ENCODE results near the gene ZNG1A.
"Not testable (repeated sequence)": the region's sequence is repeated elsewhere in the genome, so short reads cannot be mapped to it uniquely, and the experiment has no call there.

Gene ZNG1A

DNA sequence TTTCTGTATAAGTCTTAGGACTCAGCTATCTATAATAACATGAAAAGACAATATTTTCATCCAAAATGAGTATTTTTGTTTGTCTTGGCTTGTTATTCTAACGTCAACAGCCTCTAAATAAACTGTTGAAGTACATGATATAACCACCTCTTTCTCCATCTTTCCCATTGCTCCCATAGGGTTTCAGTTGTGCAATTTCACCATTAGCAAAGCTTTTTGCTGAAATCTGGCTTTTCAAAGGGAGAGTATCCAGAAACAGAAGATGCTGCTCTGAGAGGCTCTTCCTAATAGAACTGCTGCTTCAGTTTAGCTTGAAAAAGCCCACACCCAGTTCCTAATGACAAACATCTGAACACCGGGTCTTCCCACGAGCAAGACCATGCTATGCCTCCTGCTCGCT is 91.8 kb downstream of the ZNG1A start:
- H3K9ac ChIP-seq (ENCODE audit: low read length); H4K20me1 ChIP-seq (ENCODE audit: insufficient read depth, low read length); H3K9me3 ChIP-seq (ENCODE audit: low read length); H3K9me2 ChIP-seq (ENCODE audit: low read depth, low read length); H3K4me2 ChIP-seq (ENCODE audit: low read length); H3K4me3 ChIP-seq (ENCODE audit: low read depth, low read length, poor library complexity, severe bottlenecking); H3F3A ChIP-seq (ENCODE audit: insufficient read depth, low read length); H3K27me3 ChIP-seq (ENCODE audit: insufficient read depth, low read length); H3K79me2 ChIP-seq (ENCODE audit: insufficient read depth, low read length); H2AFZ ChIP-seq (ENCODE audit: low read length); H3K36me3 ChIP-seq (ENCODE audit: insufficient read depth, low read length); H3K27ac ChIP-seq (ENCODE audit: low read depth, low read length, poor library complexity, severe bottlenecking); H3K4me1 ChIP-seq (ENCODE audit: insufficient read depth, low read length, severe bottlenecking): not testable (repeated sequence)

DNA sequence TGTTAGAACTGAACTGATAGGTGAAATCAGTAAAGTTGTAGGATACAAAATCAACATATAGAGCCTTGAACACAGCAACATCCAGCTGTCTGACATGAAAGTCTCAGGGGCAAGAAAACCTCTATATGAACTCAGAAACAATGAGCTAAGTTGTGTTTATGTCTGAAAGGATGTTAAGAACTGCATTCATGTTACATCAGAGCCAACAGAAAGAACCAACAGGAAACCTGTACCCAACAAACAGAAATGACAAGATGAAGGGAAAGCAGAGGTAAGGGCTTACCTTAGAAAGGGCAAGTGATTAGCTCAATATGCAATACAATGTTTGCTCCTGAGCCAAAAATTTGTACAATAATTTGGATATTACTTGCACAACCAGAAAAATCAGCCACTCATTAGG is 92.2 kb downstream of the ZNG1A start:
- not testable (repeated sequence) for H2AFZ ChIP-seq (ENCODE audit: low read length); H3K9me2 ChIP-seq (ENCODE audit: low read depth, low read length); H3K27me3 ChIP-seq (ENCODE audit: insufficient read depth, low read length); H3F3A ChIP-seq (ENCODE audit: insufficient read depth, low read length); H3K27ac ChIP-seq (ENCODE audit: low read depth, low read length, poor library complexity, severe bottlenecking); H4K20me1 ChIP-seq (ENCODE audit: insufficient read depth, low read length); H3K4me1 ChIP-seq (ENCODE audit: insufficient read depth, low read length, severe bottlenecking); H3K4me3 ChIP-seq (ENCODE audit: low read depth, low read length, poor library complexity, severe bottlenecking); H3K36me3 ChIP-seq (ENCODE audit: insufficient read depth, low read length); H3K9ac ChIP-seq (ENCODE audit: low read length); H3K9me3 ChIP-seq (ENCODE audit: low read length); H3K4me2 ChIP-seq (ENCODE audit: low read length); H3K79me2 ChIP-seq (ENCODE audit: insufficient read depth, low read length)

DNA sequence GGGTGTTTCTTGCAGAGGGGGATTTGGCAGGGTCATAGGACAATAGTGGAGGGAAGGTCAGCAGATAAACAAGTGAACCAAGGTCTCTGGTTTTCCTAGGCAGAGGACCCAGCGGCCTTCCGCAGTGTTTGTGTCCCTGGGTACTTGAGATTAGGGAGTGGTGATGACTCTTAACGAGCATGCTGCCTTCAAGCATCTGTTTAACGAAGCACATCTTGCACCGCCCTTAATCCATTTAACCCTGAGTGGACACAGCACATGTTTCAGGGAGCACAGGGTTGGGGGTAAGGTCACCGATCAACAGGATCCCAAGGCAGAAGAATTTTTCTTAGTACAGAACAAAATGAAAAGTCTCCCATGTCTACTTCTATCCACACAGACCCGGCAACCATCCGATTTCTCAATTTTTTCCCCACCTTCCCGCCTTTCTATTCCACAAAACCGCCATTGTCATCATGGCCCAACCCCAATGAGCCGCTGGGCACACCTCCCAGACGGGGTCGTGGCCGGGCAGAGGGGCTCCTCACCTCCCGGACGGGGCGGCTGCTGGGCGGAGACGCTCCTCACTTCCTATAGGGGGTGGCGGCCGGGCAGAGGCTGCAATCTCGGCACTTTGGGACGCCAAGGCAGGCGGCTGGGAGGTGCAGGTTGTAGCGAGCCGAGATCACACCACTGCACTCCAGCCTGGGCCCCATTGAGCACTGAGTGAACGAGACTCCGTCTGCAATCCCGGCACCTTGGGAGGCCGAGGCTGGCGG is 95.7 kb downstream of the ZNG1A start:
- H3K4me1 ChIP-seq (ENCODE audit: insufficient read depth, low read length, severe bottlenecking); H3K9me3 ChIP-seq (ENCODE audit: low read length); H3F3A ChIP-seq (ENCODE audit: insufficient read depth, low read length); H3K27ac ChIP-seq (ENCODE audit: low read depth, low read length, poor library complexity, severe bottlenecking); H3K9me2 ChIP-seq (ENCODE audit: low read depth, low read length); H3K4me3 ChIP-seq (ENCODE audit: low read depth, low read length, poor library complexity, severe bottlenecking); H3K9ac ChIP-seq (ENCODE audit: low read length); H3K27me3 ChIP-seq (ENCODE audit: insufficient read depth, low read length); H3K36me3 ChIP-seq (ENCODE audit: insufficient read depth, low read length); H3K4me2 ChIP-seq (ENCODE audit: low read length); H4K20me1 ChIP-seq (ENCODE audit: insufficient read depth, low read length); H3K79me2 ChIP-seq (ENCODE audit: insufficient read depth, low read length); H2AFZ ChIP-seq (ENCODE audit: low read length): not testable (repeated sequence)

DNA sequence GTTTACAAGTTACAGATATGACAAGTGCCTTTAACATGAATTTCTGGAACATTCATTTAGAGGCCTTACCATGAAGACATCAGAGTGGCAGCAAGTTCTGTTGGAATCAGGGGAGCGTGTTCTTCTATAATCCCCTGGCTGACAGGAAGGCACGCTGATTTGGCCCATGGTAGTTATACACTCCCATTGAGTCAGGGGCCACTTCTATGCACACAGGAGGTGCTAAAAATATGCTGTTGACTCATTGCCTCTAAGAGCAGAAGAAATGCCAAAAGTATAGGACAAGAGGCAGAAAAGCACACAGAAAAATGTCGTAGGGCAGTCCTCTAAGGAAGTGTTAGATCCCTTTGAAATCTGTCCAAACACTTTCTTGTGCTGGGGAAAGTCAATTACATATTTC is 100.5 kb downstream of the ZNG1A start:
- not testable (repeated sequence) for H3K9me2 ChIP-seq (ENCODE audit: low read depth, low read length); H2AFZ ChIP-seq (ENCODE audit: low read length); H3K79me2 ChIP-seq (ENCODE audit: insufficient read depth, low read length); H3K27ac ChIP-seq (ENCODE audit: low read depth, low read length, poor library complexity, severe bottlenecking); H3K27me3 ChIP-seq (ENCODE audit: insufficient read depth, low read length); H3K4me3 ChIP-seq (ENCODE audit: low read depth, low read length, poor library complexity, severe bottlenecking); H3K9me3 ChIP-seq (ENCODE audit: low read length); H3K4me2 ChIP-seq (ENCODE audit: low read length); H3F3A ChIP-seq (ENCODE audit: insufficient read depth, low read length); H3K9ac ChIP-seq (ENCODE audit: low read length); H3K4me1 ChIP-seq (ENCODE audit: insufficient read depth, low read length, severe bottlenecking); H4K20me1 ChIP-seq (ENCODE audit: insufficient read depth, low read length); H3K36me3 ChIP-seq (ENCODE audit: insufficient read depth, low read length)

DNA sequence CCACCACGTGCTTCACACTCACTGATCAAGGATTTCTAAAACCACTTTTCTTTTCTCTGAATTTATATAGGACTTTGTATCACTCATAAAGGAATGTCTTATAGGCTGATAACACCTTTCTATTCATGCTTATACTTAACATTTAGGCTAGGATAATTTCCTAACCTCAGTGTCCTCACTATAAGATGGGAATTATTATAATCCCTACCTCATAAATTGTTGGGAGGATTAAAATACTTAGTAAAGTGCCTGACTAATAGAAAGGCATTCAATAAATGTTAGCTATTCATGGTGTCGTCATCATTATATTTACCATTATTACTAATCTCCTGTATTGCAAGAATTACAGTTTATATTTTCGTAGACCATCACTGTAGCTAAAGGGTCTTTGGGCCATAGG is 102.5 kb downstream of the ZNG1A start:
- H3F3A ChIP-seq (ENCODE audit: insufficient read depth, low read length); H3K4me2 ChIP-seq (ENCODE audit: low read length); H4K20me1 ChIP-seq (ENCODE audit: insufficient read depth, low read length); H3K4me1 ChIP-seq (ENCODE audit: insufficient read depth, low read length, severe bottlenecking); H3K27me3 ChIP-seq (ENCODE audit: insufficient read depth, low read length); H2AFZ ChIP-seq (ENCODE audit: low read length); H3K79me2 ChIP-seq (ENCODE audit: insufficient read depth, low read length); H3K9ac ChIP-seq (ENCODE audit: low read length); H3K36me3 ChIP-seq (ENCODE audit: insufficient read depth, low read length); H3K27ac ChIP-seq (ENCODE audit: low read depth, low read length, poor library complexity, severe bottlenecking); H3K4me3 ChIP-seq (ENCODE audit: low read depth, low read length, poor library complexity, severe bottlenecking); H3K9me3 ChIP-seq (ENCODE audit: low read length); H3K9me2 ChIP-seq (ENCODE audit: low read depth, low read length): not testable (repeated sequence)

DNA sequence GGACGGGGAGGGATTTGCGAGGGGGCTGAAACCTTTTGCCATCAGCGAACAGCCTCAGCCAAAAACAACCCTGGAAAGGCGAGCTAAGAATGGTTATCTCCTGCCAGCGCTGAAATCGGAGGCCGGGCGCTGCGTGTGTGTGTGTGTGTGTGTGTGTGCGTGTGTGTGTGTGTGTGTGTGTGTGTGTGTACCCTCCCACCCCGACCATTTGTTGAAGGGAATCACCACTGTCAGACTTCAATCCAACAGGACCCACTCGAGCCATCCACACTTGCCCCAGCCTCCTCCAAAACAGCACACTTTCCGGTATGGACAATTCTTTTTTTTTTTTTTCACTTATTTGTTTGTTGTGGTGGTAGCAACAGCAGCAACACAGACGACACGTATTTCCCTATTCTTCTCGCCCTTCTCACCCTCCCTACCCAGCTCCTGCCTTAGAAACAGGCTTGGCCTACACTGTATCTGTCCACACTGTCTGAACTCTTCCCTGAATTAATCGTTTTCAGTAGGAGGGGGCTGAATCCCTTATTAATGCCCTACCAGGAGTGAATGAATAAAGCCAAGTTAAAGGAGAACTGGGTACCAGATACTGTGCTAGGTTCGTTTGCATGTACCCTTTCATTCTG is 104.8 kb downstream of the ZNG1A start:
- not testable (repeated sequence) for H3K36me3 ChIP-seq (ENCODE audit: insufficient read depth, low read length); H3K4me1 ChIP-seq (ENCODE audit: insufficient read depth, low read length, severe bottlenecking); H3K27me3 ChIP-seq (ENCODE audit: insufficient read depth, low read length); H3K9me3 ChIP-seq (ENCODE audit: low read length); H3K79me2 ChIP-seq (ENCODE audit: insufficient read depth, low read length); H3K9me2 ChIP-seq (ENCODE audit: low read depth, low read length); H3K4me2 ChIP-seq (ENCODE audit: low read length); H3K27ac ChIP-seq (ENCODE audit: low read depth, low read length, poor library complexity, severe bottlenecking); H3K9ac ChIP-seq (ENCODE audit: low read length); H2AFZ ChIP-seq (ENCODE audit: low read length); H3F3A ChIP-seq (ENCODE audit: insufficient read depth, low read length); H3K4me3 ChIP-seq (ENCODE audit: low read depth, low read length, poor library complexity, severe bottlenecking); H4K20me1 ChIP-seq (ENCODE audit: insufficient read depth, low read length)

DNA sequence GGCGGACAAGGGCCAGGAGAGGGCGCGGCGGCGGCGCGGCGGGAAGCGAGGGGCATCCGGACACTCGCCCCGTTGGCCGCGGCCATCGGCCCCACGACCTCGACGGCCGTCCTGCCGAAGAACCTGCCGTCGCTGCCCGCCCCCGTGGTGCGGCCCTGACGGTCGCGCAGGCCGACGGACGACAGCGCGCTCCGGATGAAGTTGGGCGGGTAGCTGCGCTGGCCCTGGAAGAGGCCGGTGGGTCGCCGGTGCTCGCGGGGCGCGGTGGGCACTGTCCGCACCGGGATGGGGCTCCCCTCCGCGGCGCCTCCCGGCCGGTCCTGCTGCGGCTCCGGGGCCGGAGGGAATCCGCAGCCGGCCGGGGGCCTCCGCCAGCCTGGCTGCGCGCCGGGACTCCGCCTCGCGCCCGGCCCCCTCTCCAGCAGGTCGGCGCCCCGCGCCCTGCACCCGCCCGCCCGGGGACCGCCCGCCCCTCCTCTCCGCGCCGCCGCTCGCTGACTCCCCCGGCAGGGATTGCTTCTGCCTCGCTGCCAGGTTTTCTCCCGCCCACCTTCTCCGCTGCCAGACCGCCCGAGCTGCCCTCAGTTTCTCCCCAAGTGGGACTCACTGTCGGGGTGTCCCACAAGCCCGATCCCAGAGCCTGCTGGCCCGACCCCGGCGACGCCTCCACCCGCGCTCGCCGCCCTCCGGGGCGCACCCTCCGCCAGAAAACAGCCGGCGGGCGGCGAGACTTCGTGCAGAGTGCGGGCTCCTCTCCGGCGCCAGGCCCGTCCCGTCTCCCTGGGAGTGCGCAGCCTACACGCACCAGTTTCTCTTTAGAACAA is 105.6 kb downstream of the ZNG1A start:
- H3K79me2 ChIP-seq (ENCODE audit: insufficient read depth, low read length); H3K27me3 ChIP-seq (ENCODE audit: insufficient read depth, low read length); H3K9ac ChIP-seq (ENCODE audit: low read length); H3F3A ChIP-seq (ENCODE audit: insufficient read depth, low read length); H3K9me2 ChIP-seq (ENCODE audit: low read depth, low read length); H3K4me1 ChIP-seq (ENCODE audit: insufficient read depth, low read length, severe bottlenecking); H3K9me3 ChIP-seq (ENCODE audit: low read length); H2AFZ ChIP-seq (ENCODE audit: low read length); H4K20me1 ChIP-seq (ENCODE audit: insufficient read depth, low read length); H3K4me2 ChIP-seq (ENCODE audit: low read length); H3K4me3 ChIP-seq (ENCODE audit: low read depth, low read length, poor library complexity, severe bottlenecking); H3K36me3 ChIP-seq (ENCODE audit: insufficient read depth, low read length); H3K27ac ChIP-seq (ENCODE audit: low read depth, low read length, poor library complexity, severe bottlenecking): not testable (repeated sequence)

Measured in OCI-LY1 (cell line).